Loucy (cell line): ENCODE measurements around the gene BTF3L4.

Experiments
- CTCF ChIP-seq: fragments of 200-600 bp; sonication (generic); conservative IDR thresholded peaks from 2 replicates; pipeline ENCODE4 v1.5.1; 2014; ENCODE audit warnings: mild to moderate bottlenecking, antibody characterized with exemption, low read length
- EZH2phosphoT487 ChIP-seq: fragments of 200-600 bp; IDR thresholded peaks from 2 replicates; pipeline ENCODE4 v1.6.1; 2018; ENCODE audit warnings: antibody characterized with exemption, mild to moderate bottlenecking, moderate library complexity, borderline replicate concordance

DNA sequence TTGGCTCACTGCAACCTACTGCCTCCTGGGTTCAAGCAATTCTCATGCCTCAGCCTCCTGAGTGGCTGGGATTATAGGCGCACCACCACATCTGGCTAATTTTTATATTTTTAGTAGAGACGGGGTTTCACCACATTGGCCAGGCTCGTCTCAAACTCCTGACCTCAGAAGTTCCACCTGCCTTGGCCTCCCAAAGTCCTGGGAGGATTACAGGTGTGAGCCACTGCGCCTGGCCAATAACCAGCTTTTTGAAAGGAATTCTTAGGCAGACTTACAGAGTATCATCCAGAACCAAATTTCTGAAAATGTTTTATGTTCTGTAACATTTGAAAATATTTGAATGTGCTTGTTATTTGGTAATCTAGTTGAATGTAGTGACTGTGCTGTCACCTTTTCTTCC, 14.6 kb downstream of the BTF3L4 start:
- TF ChIP-seq EZH2phosphoT487: no peak
- TF ChIP-seq CTCF: no peak
